Fibroblast of mammary gland (primary cell): ENCODE data around the gene COL26A1.
"Not testable (repeated sequence)": the region's sequence is repeated elsewhere in the genome, so short reads cannot be mapped to it uniquely, and the experiment has no call there.

Experiments used
- DNase-seq: peaks from one replicate; pipeline ENCODE4 v3.0.0-alpha.2; 2010; ENCODE audit warnings: low read depth
- H3K4me3 ChIP-seq: 2 replicates; pipeline ENCODE4 v1.5.1; 2011; ENCODE audit warnings: low read depth, mild to moderate bottlenecking, low read length, moderate library complexity; ENCODE audit not compliant: control insufficient read depth
- CTCF ChIP-seq: conservative IDR thresholded peaks from 2 replicates; pipeline ENCODE4 v1.5.1; 2011; ENCODE audit warnings: low read depth, low read length, inconsistent platforms; ENCODE audit not compliant: control insufficient read depth, insufficient read depth

Gene COL26A1

GRCh38 chr7:101479217-101479616 is 116.5 kb downstream of the COL26A1 start:
- no peak overlapping the region for H3K4me3 ChIP-seq
- no peak for TF ChIP-seq CTCF
- no peak for DNase-seq

GRCh38 chr7:101486056-101486432 is 123.4 kb downstream of the COL26A1 start:
- not testable (repeated sequence) for DNase-seq, H3K4me3 ChIP-seq

GRCh38 chr7:101486433-101487104 is 123.9 kb downstream of the COL26A1 start:
- no peak for TF ChIP-seq CTCF
- no peak for DNase-seq
- no peak overlapping the region for H3K4me3 ChIP-seq

- no peak for TF ChIP-seq CTCF
- no peak for DNase-seq
- H3K4me3 ChIP-seq = no peak overlapping the region
Measured at GRCh38 chr7:101487105-101487458, 124.4 kb downstream of the COL26A1 start.

GRCh38 chr7:101487753-101488152 is 125.1 kb downstream of the COL26A1 start:
- TF ChIP-seq CTCF = no peak
- DNase-seq = no peak
- no peak overlapping the region for H3K4me3 ChIP-seq

GRCh38 chr7:101488826-101489572 is 126.3 kb downstream of the COL26A1 start:
- DNase-seq = no peak
- TF ChIP-seq CTCF = no peak
- no peak overlapping the region for H3K4me3 ChIP-seq

- DNase-seq, H3K4me3 ChIP-seq: not testable (repeated sequence)
Measured at GRCh38 chr7:101490439-101490838, 127.8 kb downstream of the COL26A1 start.

- not testable (repeated sequence) for H3K4me3 ChIP-seq
Measured at GRCh38 chr7:101491442-101491841, 128.8 kb downstream of the COL26A1 start.

More at GRCh38 chr7:101491442-101491841, 128.8 kb downstream of the COL26A1 start:
- DNase-seq = not testable (repeated sequence)
